Hepatocyte (in vitro differentiated cells): ENCODE measurements around the gene CRACDL. TPM values are rescaled to one million over a fixed set of nuclear protein-coding genes. Genes with fewer than 3 reads are reported as not detected.
"Not testable (repeated sequence)": the region's sequence is repeated elsewhere in the genome, so short reads cannot be mapped to it uniquely, and the experiment has no call there.

Experiments used
- DNase-seq: peaks from one replicate; pipeline ENCODE4 v3.0.0-alpha.2; 2016; ENCODE audit warnings: low spot score
- H2AFZ ChIP-seq: fragments of 200-600 bp; sonication (generic); 2 replicates; pipeline ENCODE4 v1.6.0; 2016; ENCODE audit warnings: antibody characterized with exemption, mild to moderate bottlenecking
- H3K27ac ChIP-seq: fragments of 200-600 bp; sonication (generic); 2 replicates; pipeline ENCODE4 v1.5.1; 2016; ENCODE audit warnings: mild to moderate bottlenecking
- H3K27me3 ChIP-seq: fragments of 200-600 bp; sonication (generic); 2 replicates; pipeline ENCODE4 v1.6.1; 2016
- H3K36me3 ChIP-seq: fragments of 200-600 bp; sonication (generic); replicated peaks from 2 replicates; pipeline ENCODE4 v1.5.1; 2016; ENCODE audit warnings: low read depth; ENCODE audit not compliant: insufficient read depth
- H3K4me1 ChIP-seq: fragments of 200-600 bp; sonication (generic); 2 replicates; pipeline ENCODE4 v1.5.1; 2016; ENCODE audit warnings: mild to moderate bottlenecking, moderate library complexity; ENCODE audit not compliant: insufficient read depth
- H3K4me2 ChIP-seq: fragments of 200-600 bp; sonication (generic); 2 replicates; pipeline ENCODE4 v1.6.0; 2016
- H3K4me3 ChIP-seq: fragments of 200-600 bp; sonication (generic); 2 replicates; pipeline ENCODE4 v1.5.1; 2016; ENCODE audit warnings: mild to moderate bottlenecking
- H3K79me2 ChIP-seq: fragments of 200-600 bp; sonication (generic); 2 replicates; pipeline ENCODE4 v1.6.0; 2017; ENCODE audit warnings: mild to moderate bottlenecking
- H3K9me2 ChIP-seq: fragments of 200-600 bp; sonication (generic); replicated peaks from 2 replicates; pipeline ENCODE4 v1.6.0; 2017; ENCODE audit warnings: mild to moderate bottlenecking; ENCODE audit not compliant: insufficient read depth
- H3K9me3 ChIP-seq: fragments of 200-600 bp; sonication (generic); 2 replicates; pipeline ENCODE4 v1.5.1; 2016; ENCODE audit warnings: low read depth, mild to moderate bottlenecking
- H4K20me1 ChIP-seq: fragments of 200-600 bp; sonication (generic); 2 replicates; pipeline ENCODE4 v1.6.0; 2016; ENCODE audit warnings: mild to moderate bottlenecking; ENCODE audit not compliant: insufficient read depth, poor library complexity, severe bottlenecking
- CTCF ChIP-seq: fragments of 200-600 bp; sonication (generic); IDR thresholded peaks from 2 replicates; pipeline ENCODE4 v1.5.1; 2016; ENCODE audit warnings: antibody characterized with exemption, mild to moderate bottlenecking; ENCODE audit not compliant: poor library complexity
- EZH2 ChIP-seq: fragments of 200-600 bp; sonication (generic); IDR thresholded peaks from 2 replicates; pipeline ENCODE4 v1.6.1; 2016; ENCODE audit warnings: antibody characterized with exemption, mild to moderate bottlenecking, borderline replicate concordance
- EZH2phosphoT487 ChIP-seq: fragments of 200-600 bp; sonication (generic); IDR thresholded peaks from one replicate; pipeline ENCODE4 v1.6.1; 2018; ENCODE audit warnings: antibody characterized with exemption, mild to moderate bottlenecking, low read depth, moderate library complexity; ENCODE audit not compliant: unreplicated experiment, severe bottlenecking
- WGBS: methylation state at CpG from one replicate; pipeline ENCODE4 v1.1.6; 2016; ENCODE audit warnings: low lambda C conversion rate; ENCODE audit errors: missing lambda C conversion rate; 5-methylcytosine and 5-hydroxymethylcytosine counted together
- polyA plus RNA-seq: library from polyadenylated mRNA; unstranded; fragments of >200 nt; fragmentation: Nextera tagmentation; extraction: Ambion mirVana; gene quantifications from 2 replicates; pipeline ENCODE4 v1.2.1, GENCODE V29; 2016
- total RNA-seq: library from RNA; depleted of rRNA; stranded (reverse); fragments of >200 nt; gene quantifications from 2 replicates; pipeline ENCODE4 v1.2.3, GENCODE V29; 2014

The CRACDL gene
- total and polyA plus RNA-seq, 2 experiments from 2014 or later: 0.47 to 1.4 TPM

- 85% methylated on average over 9 of the region's 9 CpGs for WGBS
Measured at GRCh38 chr2:98757904-98758421, 178.1 kb downstream of the CRACDL start.

GRCh38 chr2:98753801-98754200 lies 182.2 kb downstream of the CRACDL start:
- no peak for TF ChIP-seq EZH2
- no peak for TF ChIP-seq CTCF
- no peak for TF ChIP-seq EZH2phosphoT487
- Histone ChIP-seq H4K20me1 (no peaks in the 10 kb centered on the region), H3K4me3 (no peak overlapping the region), H3K4me2 (no peak overlapping the region), H3K4me1 (no peaks in the 10 kb centered on the region), H3K9me2 (no peaks in the 10 kb centered on the region), H3K27ac (no peak overlapping the region), H3K27me3 (no peaks in the 10 kb centered on the region), H3K36me3 (no peaks in the 10 kb centered on the region), H2AFZ (no peak overlapping the region), H3K79me2 (no peaks in the 10 kb centered on the region), H3K9me3 (no peaks in the 10 kb centered on the region)
- no peak for DNase-seq

More at GRCh38 chr2:98757904-98758421, 178.1 kb downstream of the CRACDL start:
- Histone ChIP-seq H2AFZ (no peak overlapping the region), H3K79me2 (no peaks in the 10 kb centered on the region), H3K27me3 (no peaks in the 10 kb centered on the region), H4K20me1 (no peaks in the 10 kb centered on the region), H3K4me1 (no peaks in the 10 kb centered on the region), H3K4me3 (no peak overlapping the region), H3K36me3 (no peaks in the 10 kb centered on the region), H3K9me2 (no peaks in the 10 kb centered on the region), H3K9me3 (no peaks in the 10 kb centered on the region), H3K4me2 (no peak overlapping the region), H3K27ac (no peak overlapping the region)
- DNase-seq: no peak
- TF ChIP-seq EZH2phosphoT487 (no peak), CTCF (no peak), EZH2 (no peak)

GRCh38 chr2:98752711-98753110 lies 183.3 kb downstream of the CRACDL start:
- 83% methylated on average over 4 of the region's 4 CpGs for WGBS
- not testable (repeated sequence) for H3K27ac ChIP-seq, H3K9me2 ChIP-seq

GRCh38 chr2:98751748-98752147 lies 184.3 kb downstream of the CRACDL start:
- no peaks in the 10 kb centered on the region for H3K27me3 ChIP-seq
- H3K4me2 ChIP-seq: no peak overlapping the region
- TF ChIP-seq EZH2phosphoT487 (no peak), EZH2 (no peak), CTCF (no peak)
- no peaks in the 10 kb centered on the region for H3K79me2 ChIP-seq
- H4K20me1 ChIP-seq: no peaks in the 10 kb centered on the region
- no peak for DNase-seq
- 60% methylated on average over 1 of the region's 1 CpG for WGBS
- H2AFZ ChIP-seq: no peak overlapping the region
- H3K9me2 ChIP-seq: no peaks in the 10 kb centered on the region
- no peaks in the 10 kb centered on the region for H3K9me3 ChIP-seq
- no peak overlapping the region for H3K4me3 ChIP-seq
- no peak overlapping the region for H3K27ac ChIP-seq
- no peaks in the 10 kb centered on the region for H3K4me1 ChIP-seq
- no peaks in the 10 kb centered on the region for H3K36me3 ChIP-seq

More at GRCh38 chr2:98752711-98753110, 183.3 kb downstream of the CRACDL start:
- H3K79me2 ChIP-seq, H2AFZ ChIP-seq, H3K4me2 ChIP-seq, H4K20me1 ChIP-seq, H3K4me1 ChIP-seq, DNase-seq, H3K36me3 ChIP-seq, H3K27me3 ChIP-seq, H3K9me3 ChIP-seq, H3K4me3 ChIP-seq: not testable (repeated sequence)
